ENCODE results near the gene MN1.

The MN1 gene

DNA sequence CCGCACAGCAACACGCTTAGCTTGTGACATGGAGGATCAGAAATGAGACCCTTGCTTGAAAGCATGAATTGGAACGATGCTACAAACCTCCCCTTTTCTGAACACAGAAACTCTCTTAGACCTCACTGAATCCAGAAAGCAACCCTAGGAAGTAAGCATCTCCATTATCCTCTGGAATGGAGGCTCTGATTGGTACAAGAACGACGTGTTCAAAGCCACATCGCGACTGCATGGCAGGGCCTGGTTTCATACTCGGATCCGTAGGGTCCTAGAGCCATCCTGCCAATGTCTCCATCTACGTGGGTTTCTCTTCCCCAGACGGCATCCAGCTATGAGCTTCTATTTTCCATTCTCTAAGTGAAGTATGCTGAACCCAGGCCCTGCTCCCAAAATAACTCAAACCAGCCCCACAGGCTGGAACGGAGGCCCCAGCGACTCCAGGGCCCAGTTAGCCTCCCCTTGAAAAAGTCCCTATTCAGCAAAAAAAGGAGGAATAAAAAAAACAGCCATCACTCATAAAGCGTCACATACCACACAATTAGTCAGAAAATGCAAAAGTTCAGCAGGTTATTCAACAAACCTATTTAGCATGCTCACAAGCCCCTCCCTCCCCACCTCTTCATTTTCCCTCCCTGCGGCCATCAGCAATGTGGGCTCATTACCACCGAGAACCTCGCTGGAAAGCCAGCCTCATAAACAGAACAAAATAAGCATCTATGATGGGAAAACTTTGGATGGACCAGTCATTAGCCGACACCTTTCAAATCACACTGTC is 7.1 kb upstream of the MN1 start:
- TF ChIP-seq CTCF (IDR thresholded peaks at IDR 0.05; ENCODE audit: low read depth, low read length, poor library complexity, severe bottlenecking) (no peak), EZH2phosphoT487 (IDR thresholded peaks at IDR 0.05; ENCODE audit: borderline replicate concordance, low read length) (no peak)
- Histone ChIP-seq H4K20me1 (ENCODE audit: control insufficient read depth, insufficient read depth, low read depth, low read length) (no peaks in the 10 kb centered on the region), H3K36me3 (ENCODE audit: control insufficient read depth, low read length) (no peaks in the 10 kb centered on the region), H3K79me2 (ENCODE audit: control insufficient read depth, low read length) (no peaks in the 10 kb centered on the region), H3K4me3 (ENCODE audit: low read length) (no peak overlapping the region), H3K4me1 (ENCODE audit: control insufficient read depth, low read length) (no peaks in the 10 kb centered on the region), H3K27me3 (ENCODE audit: control insufficient read depth, low read length) (no peaks in the 10 kb centered on the region), H3K4me2 (ENCODE audit: low read length) (no peak overlapping the region), H3F3A (ENCODE audit: control insufficient read depth, insufficient read depth) (no peaks in the 10 kb centered on the region), H3K9me2 (replicated peaks; ENCODE audit: control insufficient read depth, low read length) (no peaks in the 10 kb centered on the region), H3K27ac (ENCODE audit: low read depth, low read length) (no peak overlapping the region), H3K9me3 (ENCODE audit: control insufficient read depth, insufficient read depth, low read length) (no peaks in the 10 kb centered on the region)

DNA sequence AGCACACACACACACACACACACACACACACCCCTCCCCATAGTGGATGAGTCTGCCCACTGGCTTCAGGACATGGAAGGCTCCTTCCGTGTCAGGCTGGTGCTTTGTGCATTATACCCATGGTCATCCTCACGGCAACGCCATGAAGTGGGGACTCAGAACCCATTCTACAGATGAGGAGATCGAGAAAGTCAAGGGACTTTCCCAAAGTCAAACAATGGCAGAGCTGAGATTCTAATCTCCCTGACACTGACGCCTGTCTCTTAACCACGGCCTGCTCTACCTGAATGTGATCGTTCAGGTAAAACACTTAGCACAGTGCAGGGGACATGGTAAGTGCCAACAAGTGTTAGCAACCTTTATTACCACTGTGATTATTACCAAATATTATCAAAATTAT is 4.3 kb upstream of the MN1 start:
- TF ChIP-seq CTCF (IDR thresholded peaks at IDR 0.05; ENCODE audit: low read depth, low read length, poor library complexity, severe bottlenecking) (no peak), EZH2phosphoT487 (IDR thresholded peaks at IDR 0.05; ENCODE audit: borderline replicate concordance, low read length) (no peak)
- no peaks in the 10 kb centered on the region for H4K20me1 ChIP-seq (ENCODE audit: control insufficient read depth, insufficient read depth, low read depth, low read length)
- no peaks in the 10 kb centered on the region for H3F3A ChIP-seq (ENCODE audit: control insufficient read depth, insufficient read depth)
- no peaks in the 10 kb centered on the region for H3K9me3 ChIP-seq (ENCODE audit: control insufficient read depth, insufficient read depth, low read length)
- H3K27me3 ChIP-seq (ENCODE audit: control insufficient read depth, low read length), result no peaks in the 10 kb centered on the region
- H3K4me2 ChIP-seq (ENCODE audit: low read length), result no peak overlapping the region
- no peaks in the 10 kb centered on the region for H3K9me2 ChIP-seq (replicated peaks; ENCODE audit: control insufficient read depth, low read length)
- no peaks in the 10 kb centered on the region for H3K36me3 ChIP-seq (ENCODE audit: control insufficient read depth, low read length)
- H3K79me2 ChIP-seq (ENCODE audit: control insufficient read depth, low read length), result no peaks in the 10 kb centered on the region
- no peak overlapping the region for H3K4me3 ChIP-seq (ENCODE audit: low read length)
- H3K27ac ChIP-seq (ENCODE audit: low read depth, low read length), result no peak overlapping the region
- no peaks in the 10 kb centered on the region for H3K4me1 ChIP-seq (ENCODE audit: control insufficient read depth, low read length)

DNA sequence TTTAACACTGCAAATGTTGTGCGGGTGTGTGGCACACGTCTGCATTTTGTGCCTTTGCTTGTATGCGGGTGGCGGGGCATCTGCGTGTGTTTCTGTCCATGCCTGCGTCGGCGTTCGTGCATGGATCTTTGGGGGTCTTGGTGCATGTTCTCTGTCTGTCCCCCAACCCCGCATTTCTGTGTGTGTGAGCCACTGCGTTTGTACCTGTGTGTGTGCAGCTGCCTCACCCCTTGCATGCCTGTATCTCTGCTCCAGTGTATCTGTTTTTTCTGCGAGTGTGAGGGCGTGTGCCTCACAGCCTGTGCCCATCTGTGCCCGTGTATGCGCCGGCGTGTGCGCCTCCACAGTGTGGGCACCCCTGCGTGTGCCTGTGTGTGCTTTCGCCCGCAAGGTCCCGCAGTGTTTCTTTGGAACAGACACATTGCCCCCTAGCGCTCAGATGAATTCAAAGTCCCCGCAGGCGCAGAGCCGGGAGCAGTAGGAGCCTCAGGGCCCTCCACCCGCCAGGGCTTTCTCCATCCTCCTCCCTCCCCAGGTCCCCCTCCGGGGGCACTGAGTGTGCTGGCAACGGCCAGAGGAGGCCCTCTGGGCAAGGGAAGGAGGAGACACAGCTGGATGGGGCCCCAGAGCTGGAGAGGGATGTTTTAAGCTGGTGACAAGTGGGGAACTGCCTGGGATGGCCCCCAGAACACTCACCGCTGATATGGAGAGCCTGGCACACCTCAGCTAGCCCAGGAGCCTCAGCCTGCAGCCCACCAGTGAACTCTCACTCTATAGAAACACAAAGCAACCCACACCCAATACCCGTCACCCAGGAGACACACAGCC is 3.1 kb upstream of the MN1 start:
- Histone ChIP-seq H4K20me1 (ENCODE audit: control insufficient read depth, insufficient read depth, low read depth, low read length) (no peaks in the 10 kb centered on the region), H3K4me2 (ENCODE audit: low read length) (no peak overlapping the region), H3K4me3 (ENCODE audit: low read length) (no peak overlapping the region), H3K9me2 (replicated peaks; ENCODE audit: control insufficient read depth, low read length) (no peaks in the 10 kb centered on the region), H3K27ac (ENCODE audit: low read depth, low read length) (no peak overlapping the region), H3K79me2 (ENCODE audit: control insufficient read depth, low read length) (no peaks in the 10 kb centered on the region), H3F3A (ENCODE audit: control insufficient read depth, insufficient read depth) (no peaks in the 10 kb centered on the region), H3K9me3 (ENCODE audit: control insufficient read depth, insufficient read depth, low read length) (no peaks in the 10 kb centered on the region), H3K27me3 (ENCODE audit: control insufficient read depth, low read length) (no peaks in the 10 kb centered on the region), H3K4me1 (ENCODE audit: control insufficient read depth, low read length) (no peaks in the 10 kb centered on the region), H3K36me3 (ENCODE audit: control insufficient read depth, low read length) (no peaks in the 10 kb centered on the region)
- TF ChIP-seq EZH2phosphoT487 (IDR thresholded peaks at IDR 0.05; ENCODE audit: borderline replicate concordance, low read length), result no peak
- peak; percentile 65 for TF ChIP-seq CTCF (IDR thresholded peaks at IDR 0.05; ENCODE audit: low read depth, low read length, poor library complexity, severe bottlenecking)

All from DOHH2 (cell line).